D341Med (cell line): Measurements from ENCODE around the gene SLC25A48.

Experiments
- DNase-seq: peaks from one replicate; pipeline ENCODE4 v3.0.0; 2012; ENCODE audit warnings: low spot score

SLC25A48 gene

GRCh38 chr5:135881819-135882218 lies 47.4 kb downstream of the SLC25A48 start:
- no peak for DNase-seq

GRCh38 chr5:135883026-135883425 lies 48.6 kb downstream of the SLC25A48 start:
- no peak for DNase-seq

GRCh38 chr5:135883441-135883840 lies 49.0 kb downstream of the SLC25A48 start:
- DNase-seq = no peak

- DNase-seq = no peak
Measured at GRCh38 chr5:135885031-135885430, 50.6 kb downstream of the SLC25A48 start.

- DNase-seq = no peak
Measured at GRCh38 chr5:135886136-135886535, 51.7 kb downstream of the SLC25A48 start.

- peak; percentile 84 for DNase-seq
Measured at GRCh38 chr5:135887447-135887864, 53.0 kb downstream of the SLC25A48 start.

- no peak for DNase-seq
Measured at GRCh38 chr5:135887881-135888614, 53.6 kb downstream of the SLC25A48 start.

GRCh38 chr5:135890296-135890695 lies 55.8 kb downstream of the SLC25A48 start:
- no peak for DNase-seq

- DNase-seq = no peak
Measured at GRCh38 chr5:135890867-135891266, 56.4 kb downstream of the SLC25A48 start.

GRCh38 chr5:135891268-135891667 lies 56.8 kb downstream of the SLC25A48 start:
- DNase-seq = no peak

GRCh38 chr5:135891791-135892190 lies 57.3 kb downstream of the SLC25A48 start:
- no peak for DNase-seq

- DNase-seq = no peak
Measured at GRCh38 chr5:135894276-135894675, 59.8 kb downstream of the SLC25A48 start.

- no peak for DNase-seq
Measured at GRCh38 chr5:135894789-135895188, 60.3 kb downstream of the SLC25A48 start.

- DNase-seq = no peak
Measured at GRCh38 chr5:135895474-135896006, 61.1 kb downstream of the SLC25A48 start, which contains the start of gene IL9. TSS of gene IL9 (minus strand) at chr5:135895841. CDS start at chr5:135895816, 25 bp downstream.

GRCh38 chr5:135898651-135899050 lies 64.2 kb downstream of the SLC25A48 start:
- no peak for DNase-seq

GRCh38 chr5:135900276-135900675 lies 65.8 kb downstream of the SLC25A48 start:
- no peak for DNase-seq

GRCh38 chr5:135901633-135902032 lies 67.2 kb downstream of the SLC25A48 start:
- no peak for DNase-seq

GRCh38 chr5:135905144-135905543 lies 70.7 kb downstream of the SLC25A48 start:
- DNase-seq = no peak

- no peak for DNase-seq
Measured at GRCh38 chr5:135913713-135914626, 79.5 kb downstream of the SLC25A48 start.

GRCh38 chr5:135915466-135916001 lies 81.1 kb downstream of the SLC25A48 start:
- no peak for DNase-seq

- no peak for DNase-seq
Measured at GRCh38 chr5:135916638-135917263, 82.3 kb downstream of the SLC25A48 start.

GRCh38 chr5:135920199-135920598 lies 85.7 kb downstream of the SLC25A48 start:
- DNase-seq = no peak
